OCI-LY1 (cell line): ENCODE data around the gene ACSL6.
A peak's percentile ranks its signal among the peaks of the same experiment; 100 is the strongest.

Experiments used
- H2AFZ ChIP-seq: fragments of 200-600 bp; sonication (generic), shearing (Covaris generic); 2 replicates; pipeline ENCODE4 v1.6.0; 2014; ENCODE audit warnings: antibody characterized with exemption, mild to moderate bottlenecking, low read length
- H3F3A ChIP-seq: fragments of 200-600 bp; sonication (generic), shearing (Covaris generic); 2 replicates; pipeline ENCODE4 v1.6.0; 2014; ENCODE audit warnings: mild to moderate bottlenecking, antibody characterized with exemption, low read length, moderate library complexity; ENCODE audit not compliant: insufficient read depth
- H3K27ac ChIP-seq: fragments of 200-600 bp; sonication (generic); 2 replicates; pipeline ENCODE4 v1.5.1; 2014; ENCODE audit warnings: low read length, mixed run types, mild to moderate bottlenecking, low read depth; ENCODE audit not compliant: poor library complexity, severe bottlenecking
- H3K27me3 ChIP-seq: fragments of 200-600 bp; sonication (generic); 2 replicates; pipeline ENCODE4 v1.6.0; 2014; ENCODE audit warnings: antibody characterized with exemption, mild to moderate bottlenecking, low read length, moderate library complexity; ENCODE audit not compliant: insufficient read depth
- H3K36me3 ChIP-seq: fragments of 200-600 bp; sonication (generic); 2 replicates; pipeline ENCODE4 v1.6.1; 2014; ENCODE audit warnings: mild to moderate bottlenecking, antibody characterized with exemption, low read length, moderate library complexity, mixed read lengths; ENCODE audit not compliant: insufficient read depth
- H3K4me1 ChIP-seq: fragments of 200-600 bp; sonication (generic); 2 replicates; pipeline ENCODE4 v1.5.1; 2014; ENCODE audit warnings: mild to moderate bottlenecking, low read length, moderate library complexity; ENCODE audit not compliant: insufficient read depth, severe bottlenecking
- H3K4me2 ChIP-seq: fragments of 200-600 bp; sonication (generic), shearing (Covaris generic); 2 replicates; pipeline ENCODE4 v1.6.1; 2014; ENCODE audit warnings: low read length
- H3K4me3 ChIP-seq: fragments of 200-600 bp; sonication (generic); 2 replicates; pipeline ENCODE4 v1.5.1; 2014; ENCODE audit warnings: low read length, low read depth, mild to moderate bottlenecking, mixed read lengths; ENCODE audit not compliant: poor library complexity, severe bottlenecking
- H3K79me2 ChIP-seq: fragments of 200-600 bp; shearing (Covaris generic); 2 replicates; pipeline ENCODE4 v1.6.1; 2016; ENCODE audit warnings: mixed run types, low read length, mixed read lengths; ENCODE audit not compliant: insufficient read depth
- H3K9ac ChIP-seq: fragments of 200-600 bp; sonication (generic), shearing (Covaris generic); 2 replicates; pipeline ENCODE4 v1.6.1; 2014; ENCODE audit warnings: mild to moderate bottlenecking, low read length, mixed read lengths
- H3K9me2 ChIP-seq: fragments of 200-600 bp; sonication (generic), shearing (Covaris generic); 2 replicates; pipeline ENCODE4 v1.6.1; 2014; ENCODE audit warnings: low read depth, mild to moderate bottlenecking, low read length, mixed read lengths
- H3K9me3 ChIP-seq: fragments of 200-600 bp; shearing (Covaris generic); 2 replicates; pipeline ENCODE4 v1.6.1; 2014; ENCODE audit warnings: low read length, mixed read lengths
- H4K20me1 ChIP-seq: fragments of 200-600 bp; sonication (generic), shearing (Covaris generic); 2 replicates; pipeline ENCODE4 v1.6.0; 2016; ENCODE audit warnings: mild to moderate bottlenecking, low read length; ENCODE audit not compliant: insufficient read depth
- CTCF ChIP-seq: fragments of 200-600 bp; sonication (generic), shearing (Covaris generic); IDR thresholded peaks from 2 replicates; pipeline ENCODE4 v1.5.1; 2017; ENCODE audit warnings: mild to moderate bottlenecking, antibody characterized with exemption, low read length, moderate library complexity, mixed read lengths
- EZH2 ChIP-seq: fragments of 200-600 bp; sonication (generic), shearing (Covaris generic); IDR thresholded peaks from 2 replicates; pipeline ENCODE4 v1.8.0; 2017; ENCODE audit warnings: borderline replicate concordance, mixed run types, mild to moderate bottlenecking, antibody characterized with exemption, low read length, moderate library complexity, mixed read lengths

The ACSL6 gene

GRCh38 chr5:132013006-132013689 lies 1.7 kb upstream of the ACSL6 start:
- H3K4me2 ChIP-seq = no peak overlapping the region
- no peak overlapping the region for H3K9ac ChIP-seq
- no peak overlapping the region for H2AFZ ChIP-seq
- no peak for TF ChIP-seq EZH2
- no peak for TF ChIP-seq CTCF
- H3K9me3 ChIP-seq = no peaks in the 10 kb centered on the region
- no peaks in the 10 kb centered on the region for H3K4me1 ChIP-seq
- H3K27me3 ChIP-seq = 0 out of 2 replicates have a peak, but pooled peaks cover 4% of the 10 kb centered on the region
- H3K9me2 ChIP-seq = no peaks in the 10 kb centered on the region
- H3F3A ChIP-seq = no peaks in the 10 kb centered on the region
- H4K20me1 ChIP-seq = no peaks in the 10 kb centered on the region
- H3K36me3 ChIP-seq = no peaks in the 10 kb centered on the region
- H3K27ac ChIP-seq = no peak overlapping the region
- H3K4me3 ChIP-seq = no peak overlapping the region
- no peaks in the 10 kb centered on the region for H3K79me2 ChIP-seq

GRCh38 chr5:132012371-132013005 lies 1.0 kb upstream of the ACSL6 start:
- no peak overlapping the region for H2AFZ ChIP-seq
- H3K4me1 ChIP-seq = no peaks in the 10 kb centered on the region
- H3K9me2 ChIP-seq = no peaks in the 10 kb centered on the region
- TF ChIP-seq EZH2 (no peak), CTCF (no peak)
- no peaks in the 10 kb centered on the region for H3K36me3 ChIP-seq
- no peaks in the 10 kb centered on the region for H3K79me2 ChIP-seq
- no peaks in the 10 kb centered on the region for H3F3A ChIP-seq
- 0 out of 2 replicates have a peak, but pooled peaks cover 4% of the 10 kb centered on the region for H3K27me3 ChIP-seq
- H3K9ac ChIP-seq = no peak overlapping the region
- no peaks in the 10 kb centered on the region for H3K9me3 ChIP-seq
- H3K27ac ChIP-seq = no peak overlapping the region
- 0 out of 2 replicates have a peak overlapping the region, but pooled peaks have one; percentile 74 for H3K4me2 ChIP-seq
- no peaks in the 10 kb centered on the region for H4K20me1 ChIP-seq
- H3K4me3 ChIP-seq = no peak overlapping the region

- no peak overlapping the region for H3K27ac ChIP-seq
- H3K9ac ChIP-seq = no peak overlapping the region
- H3K4me1 ChIP-seq = no peaks in the 10 kb centered on the region
- H3K27me3 ChIP-seq = 0 out of 2 replicates have a peak, but pooled peaks cover 4% of the 10 kb centered on the region
- H3K4me2 ChIP-seq = peak overlapping the region; percentile 74
- H3F3A ChIP-seq = no peaks in the 10 kb centered on the region
- no peaks in the 10 kb centered on the region for H3K9me2 ChIP-seq
- H3K79me2 ChIP-seq = no peaks in the 10 kb centered on the region
- peak overlapping the region; percentile 60 for H3K4me3 ChIP-seq
- no peaks in the 10 kb centered on the region for H3K9me3 ChIP-seq
- H4K20me1 ChIP-seq = no peaks in the 10 kb centered on the region
- no peak overlapping the region for H2AFZ ChIP-seq
- H3K36me3 ChIP-seq = no peaks in the 10 kb centered on the region
- TF ChIP-seq EZH2 = no peak
- TF ChIP-seq CTCF = no peak
Measured at GRCh38 chr5:132010989-132011621, 353 bp downstream of the ACSL6 start.
